ENCODE results near the gene TBC1D5.
A peak's percentile ranks its signal among the peaks of the same experiment; 100 is the strongest.

GRCh38 chr3:17412950-17413530 lies 329.4 kb downstream of the TBC1D5 start:
- no peak for TF ChIP-seq POLR2AphosphoS5 (IDR thresholded peaks at IDR 0.05; ENCODE audit: low read depth, low read length)
- TF ChIP-seq, protein P1, sequence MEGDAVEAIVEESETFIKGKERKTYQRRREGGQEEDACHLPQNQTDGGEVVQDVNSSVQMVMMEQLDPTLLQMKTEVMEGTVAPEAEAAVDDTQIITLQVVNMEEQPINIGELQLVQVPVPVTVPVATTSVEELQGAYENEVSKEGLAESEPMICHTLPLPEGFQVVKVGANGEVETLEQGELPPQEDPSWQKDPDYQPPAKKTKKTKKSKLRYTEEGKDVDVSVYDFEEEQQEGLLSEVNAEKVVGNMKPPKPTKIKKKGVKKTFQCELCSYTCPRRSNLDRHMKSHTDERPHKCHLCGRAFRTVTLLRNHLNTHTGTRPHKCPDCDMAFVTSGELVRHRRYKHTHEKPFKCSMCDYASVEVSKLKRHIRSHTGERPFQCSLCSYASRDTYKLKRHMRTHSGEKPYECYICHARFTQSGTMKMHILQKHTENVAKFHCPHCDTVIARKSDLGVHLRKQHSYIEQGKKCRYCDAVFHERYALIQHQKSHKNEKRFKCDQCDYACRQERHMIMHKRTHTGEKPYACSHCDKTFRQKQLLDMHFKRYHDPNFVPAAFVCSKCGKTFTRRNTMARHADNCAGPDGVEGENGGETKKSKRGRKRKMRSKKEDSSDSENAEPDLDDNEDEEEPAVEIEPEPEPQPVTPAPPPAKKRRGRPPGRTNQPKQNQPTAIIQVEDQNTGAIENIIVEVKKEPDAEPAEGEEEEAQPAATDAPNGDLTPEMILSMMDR (IDR thresholded peaks at IDR 0.05) = peak; percentile 72
- no peak for TF ChIP-seq TCF7L2 (IDR thresholded peaks at IDR 0.05; ENCODE audit: low read depth, low read length)
- TF ChIP-seq, protein P2, sequence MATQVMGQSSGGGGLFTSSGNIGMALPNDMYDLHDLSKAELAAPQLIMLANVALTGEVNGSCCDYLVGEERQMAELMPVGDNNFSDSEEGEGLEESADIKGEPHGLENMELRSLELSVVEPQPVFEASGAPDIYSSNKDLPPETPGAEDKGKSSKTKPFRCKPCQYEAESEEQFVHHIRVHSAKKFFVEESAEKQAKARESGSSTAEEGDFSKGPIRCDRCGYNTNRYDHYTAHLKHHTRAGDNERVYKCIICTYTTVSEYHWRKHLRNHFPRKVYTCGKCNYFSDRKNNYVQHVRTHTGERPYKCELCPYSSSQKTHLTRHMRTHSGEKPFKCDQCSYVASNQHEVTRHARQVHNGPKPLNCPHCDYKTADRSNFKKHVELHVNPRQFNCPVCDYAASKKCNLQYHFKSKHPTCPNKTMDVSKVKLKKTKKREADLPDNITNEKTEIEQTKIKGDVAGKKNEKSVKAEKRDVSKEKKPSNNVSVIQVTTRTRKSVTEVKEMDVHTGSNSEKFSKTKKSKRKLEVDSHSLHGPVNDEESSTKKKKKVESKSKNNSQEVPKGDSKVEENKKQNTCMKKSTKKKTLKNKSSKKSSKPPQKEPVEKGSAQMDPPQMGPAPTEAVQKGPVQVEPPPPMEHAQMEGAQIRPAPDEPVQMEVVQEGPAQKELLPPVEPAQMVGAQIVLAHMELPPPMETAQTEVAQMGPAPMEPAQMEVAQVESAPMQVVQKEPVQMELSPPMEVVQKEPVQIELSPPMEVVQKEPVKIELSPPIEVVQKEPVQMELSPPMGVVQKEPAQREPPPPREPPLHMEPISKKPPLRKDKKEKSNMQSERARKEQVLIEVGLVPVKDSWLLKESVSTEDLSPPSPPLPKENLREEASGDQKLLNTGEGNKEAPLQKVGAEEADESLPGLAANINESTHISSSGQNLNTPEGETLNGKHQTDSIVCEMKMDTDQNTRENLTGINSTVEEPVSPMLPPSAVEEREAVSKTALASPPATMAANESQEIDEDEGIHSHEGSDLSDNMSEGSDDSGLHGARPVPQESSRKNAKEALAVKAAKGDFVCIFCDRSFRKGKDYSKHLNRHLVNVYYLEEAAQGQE (IDR thresholded peaks at IDR 0.05; ENCODE audit: insufficient read depth in 1 of 2, low read depth in 2 of 2, low read length in 1 of 2) = no peak

Measured in Panc1 (cell line).